ENCODE measurements around the gene C2CD2L. TPM values are rescaled to one million over a fixed set of nuclear protein-coding genes. Genes with fewer than 3 reads are reported as not detected.

C2CD2L gene
- total and polyA plus RNA-seq, 10 of the 15 experiments (the other 5 are each of a cell fraction or from before 2014, with no cell fraction given) = 0.21 to 9.6 (median 5.1) TPM

- TF ChIP-seq ZNF207 (IDR thresholded peaks at IDR 0.05; ENCODE audit: borderline replicate concordance) (no peak), ZNF274 (IDR thresholded peaks at IDR 0.05; ENCODE audit: insufficient read depth, insufficient read length) (no peak), CBX3 (IDR thresholded peaks at IDR 0.05; ENCODE audit: borderline replicate concordance, low read depth) (no peak), IKZF1 (conservative IDR thresholded peaks at IDR 0.05) (no peak), PBX3 (IDR thresholded peaks at IDR 0.05; ENCODE audit: insufficient replicate concordance, low read depth, low read length) (no peak), ZBTB33 (IDR thresholded peaks at IDR 0.05) (no peak), SRF (IDR thresholded peaks at IDR 0.05; ENCODE audit: low read depth in 2 of 2, low read length in 2 of 2) (no peak)
These were observed 44.9 kb downstream of the C2CD2L start (continued) for GRCh38 chr11:119152043-119152442.

GRCh38 chr11:119152604-119153003 lies 45.5 kb downstream of the C2CD2L start:
- no peaks in the 10 kb centered on the region for H3K36me3 ChIP-seq (ENCODE audit: control insufficient read depth in 2 of 2, insufficient read depth in 2 of 2, low read length in 1 of 2)
- no peak for ATAC-seq
- no peak overlapping the region for H3K9ac ChIP-seq (ENCODE audit: control insufficient read depth, insufficient read depth, low read length)
- ChIA-PET CTCF (interaction anchor here (1.1 to 2.5 kb wide), 6 partner anchors 11 to 172 kb away, joined by 3 to 5 read pairs (median 4); partner anchors contain the start of genes HMBS and NLRX1), RAD21 (ENCODE audit: unreplicated experiment) (no interaction called here), SMC1A (ENCODE audit: uncharacterized antibody, unreplicated experiment) (interaction anchor here (1.0 to 2.0 kb wide), 4 partner anchors 9 to 175 kb away, joined by 3 to 5 read pairs (median 4); partner anchors contain the start of gene HINFP), POLR2A (no interaction called here)
- WGBS (ENCODE audit: insufficient coverage, insufficient replicate concordance, low lambda C conversion rate, missing lambda C conversion rate) = 36% methylated on average over 4 of the region's 4 CpGs
- H3K27ac ChIP-seq (ENCODE audit: control insufficient read depth, insufficient read depth) = no peak overlapping the region
- no peak for FAIRE-seq
- no peaks in the 10 kb centered on the region for H3K9me3 ChIP-seq (replicated peaks; ENCODE audit: control insufficient read depth, insufficient read depth, low read length)
- no peaks in the 10 kb centered on the region for H4K20me1 ChIP-seq (ENCODE audit: control insufficient read depth, insufficient read depth)
- H3K4me1 ChIP-seq (ENCODE audit: control insufficient read depth, insufficient read depth, low read length) = no peaks in the 10 kb centered on the region
- no TSS peak for BruUV-seq (replicated peaks)
- intact Hi-C loops (cut with micrococcal nuclease; ENCODE audit: unreplicated experiment) (no loop called here), in situ Hi-C loops (cut with MboI) (no loop called here)
- H3K79me2 ChIP-seq (ENCODE audit: control insufficient read depth, insufficient read depth, low read length) = no peaks in the 10 kb centered on the region
- no peak overlapping the region for H2AFZ ChIP-seq (ENCODE audit: control insufficient read depth, low read depth, low read length)
- no peak overlapping the region for H3K4me2 ChIP-seq (ENCODE audit: control insufficient read depth, insufficient read depth)
- no peak for DNase-seq (ENCODE audit: low read depth, low spot score)
- peaks cover 12 to 17% of the 10 kb centered on the region in 2 experiments; a peak in 3 of 4 replicates for H3K27me3 ChIP-seq (replicated peaks in 1 of 2; ENCODE audit: control insufficient read depth in 2 of 2, insufficient read depth in 2 of 2, low read length in 1 of 2)
- H3K4me3 ChIP-seq = no peak overlapping the region
- TF ChIP-seq ZSCAN29 (IDR thresholded peaks at IDR 0.05) (no peak), MAX (IDR thresholded peaks at IDR 0.05; ENCODE audit: low read depth, low read length) (no peak), SMARCA5 (IDR thresholded peaks at IDR 0.05) (no peak), ZBTB4 (CRISPR knock-in tag; IDR thresholded peaks at IDR 0.05) (no peak), PKNOX1 (IDR thresholded peaks at IDR 0.05) (no peak), NRF1 (conservative IDR thresholded peaks at IDR 0.05; ENCODE audit: low read depth, low read length) (no peak)
